HCT116 (cell line): ENCODE data around the gene MBD5. TPM values are rescaled to one million over a fixed set of nuclear protein-coding genes. Genes with fewer than 3 reads are reported as not detected.

Experiments
- ATAC-seq: fragments of 200-7000 bp; cut with Tn5 transposase; 2 replicates; pipeline ENCODE4 v1.9.1; 2020; ENCODE audit warnings: mild to moderate bottlenecking, moderate library complexity
- BruUV-seq: library from RNA; stranded (reverse); fragments of 400-500 nt; replicated peaks from 2 replicates; lab custom pipeline; 2021; lab: Mats Ljungman, UMichigan
- CTCF ChIA-PET: fragments of 300-600 bp; sonication (Branson Sonifier 250); formaldehyde crosslinking; loops from one replicate; lab custom pipeline; 2021; ENCODE audit warnings: antibody characterized with exemption; lab: Charles Lee
- POLR2A ChIA-PET: fragments of 300-600, 350-600 bp; sonication (Branson Sonifier 250); formaldehyde crosslinking; loops from one replicate; lab custom pipeline; 2021; ENCODE audit warnings: antibody characterized with exemption; lab: Charles Lee
- RAD21 ChIA-PET, 2 experiments: fragments of 300-600 bp; sonication (Branson Sonifier 250); formaldehyde crosslinking; loops; one replicate each; lab custom pipeline; 2023; ENCODE audit warnings: low total read pairs in 2 of 2; ENCODE audit not compliant: uncharacterized antibody in 2 of 2, unreplicated experiment in 2 of 2, low non-redundant PET in 1 of 2; lab: Charles Lee
- DNase-seq: peaks from one replicate; pipeline ENCODE4 v3.0.0-alpha.2; 2010; ENCODE audit warnings: low read depth, low spot score
- H2AFZ ChIP-seq: fragments of 200-600 bp; shearing (Covaris generic), sonication (generic); 2 replicates; pipeline ENCODE4 v1.6.1; 2017; ENCODE audit warnings: low read depth, mixed run types, mixed read lengths, antibody characterized with exemption, low read length; ENCODE audit not compliant: poor library complexity, severe bottlenecking
- H3K27ac ChIP-seq: 2 replicates; pipeline ENCODE4 v1.5.1; 2012; ENCODE audit warnings: low read depth, low read length
- H3K27me3 ChIP-seq: fragments of 200-600 bp; sonication (generic); 2 replicates; pipeline ENCODE4 v1.6.1; 2016; ENCODE audit warnings: mixed run types, low read length, mixed read lengths; ENCODE audit not compliant: insufficient read depth
- H3K36me3 ChIP-seq, 2 experiments: fragments of 200-500 bp in 1 of 2; fragments of 200-600 bp in 1 of 2; sonication (Bioruptor generic) in 1 of 2; sonication (generic) in 1 of 2; 2 replicates each; pipeline versions ENCODE4 v1.5.1 to v1.6.1; 2014 to 2016; ENCODE audit warnings: low read length in 2 of 2, inconsistent platforms in 1 of 2, mixed read lengths in 1 of 2, mixed run types in 1 of 2; ENCODE audit not compliant: insufficient read depth in 2 of 2, control insufficient read depth in 1 of 2
- H3K4me1 ChIP-seq, 2 experiments: fragments of 200-600 bp in 1 of 2; sonication (generic) in 1 of 2; 2 replicates each; pipeline versions ENCODE4 v1.5.1 to v1.6.1; 2012 to 2017; ENCODE audit warnings: low read length in 2 of 2, inconsistent platforms in 1 of 2, mild to moderate bottlenecking in 1 of 2, mixed read lengths in 1 of 2, mixed run types in 1 of 2, moderate library complexity in 1 of 2; ENCODE audit not compliant: insufficient read depth in 2 of 2, control insufficient read depth in 1 of 2
- H3K4me2 ChIP-seq: fragments of 200-600 bp; sonication (generic); 2 replicates; pipeline ENCODE4 v1.6.1; 2017; ENCODE audit warnings: mixed run types, low read length, mixed read lengths
- H3K4me3 ChIP-seq, 2 experiments: fragments of 200-600 bp in 1 of 2; sonication (generic) in 1 of 2; replicated peaks in 1 of 2; 2 replicates each; pipeline ENCODE4 v1.5.1; 2011 to 2016; ENCODE audit warnings: low read length in 2 of 2, control low read depth in 1 of 2, low read depth in 1 of 2, mild to moderate bottlenecking in 1 of 2, mixed read lengths in 1 of 2, mixed run types in 1 of 2
- H3K79me2 ChIP-seq: fragments of 200-600 bp; sonication (generic); 2 replicates; pipeline ENCODE4 v1.6.1; 2017; ENCODE audit warnings: mild to moderate bottlenecking, mixed run types, low read length, moderate library complexity, mixed read lengths; ENCODE audit not compliant: insufficient read depth
- H3K9ac ChIP-seq: fragments of 200-600 bp; sonication (generic); 2 replicates; pipeline ENCODE4 v1.6.1; 2016; ENCODE audit warnings: low read length, mixed read lengths
- H3K9me2 ChIP-seq: fragments of 200-600 bp; sonication (generic), shearing (Covaris generic); 2 replicates; pipeline ENCODE4 v1.6.1; 2017; ENCODE audit warnings: mixed run types, mild to moderate bottlenecking, moderate library complexity; ENCODE audit not compliant: insufficient read depth
- H3K9me3 ChIP-seq, 2 experiments: fragments of 200-500 bp in 1 of 2; fragments of 200-600 bp in 1 of 2; sonication (Bioruptor generic) in 1 of 2; sonication (generic) in 1 of 2; 2 replicates each; pipeline ENCODE4 v1.6.1; 2014 to 2017; ENCODE audit warnings: low read length in 2 of 2, mixed read lengths in 2 of 2, inconsistent platforms in 1 of 2, low read depth in 1 of 2, mild to moderate bottlenecking in 1 of 2, mixed run types in 1 of 2, moderate library complexity in 1 of 2; ENCODE audit not compliant: control insufficient read depth in 1 of 2, insufficient read depth in 1 of 2
- H4K20me1 ChIP-seq: fragments of 200-600 bp; sonication (generic), shearing (Covaris generic); 2 replicates; pipeline ENCODE4 v1.6.1; 2017; ENCODE audit warnings: mixed run types, mild to moderate bottlenecking, moderate library complexity; ENCODE audit not compliant: insufficient read depth
- CBX3 ChIP-seq: IDR thresholded peaks from 2 replicates; pipeline ENCODE4 v1.6.1; 2012; ENCODE audit warnings: low read depth
- CEBPB ChIP-seq: IDR thresholded peaks from 2 replicates; pipeline ENCODE4 v1.6.1; 2012; ENCODE audit warnings: low read depth
- EGR1 ChIP-seq: IDR thresholded peaks from 2 replicates; pipeline ENCODE4 v1.6.1; 2012; ENCODE audit warnings: low read depth
- ELF1 ChIP-seq: IDR thresholded peaks from 2 replicates; pipeline ENCODE4 v1.6.1; 2012; ENCODE audit warnings: low read depth, borderline replicate concordance
- EZH2 ChIP-seq: fragments of 200-600 bp; sonication (generic); IDR thresholded peaks from 2 replicates; pipeline ENCODE4 v1.6.1; 2017; ENCODE audit warnings: antibody characterized with exemption, mixed run types
- EZH2phosphoT487 ChIP-seq: fragments of 200-600 bp; IDR thresholded peaks from 2 replicates; pipeline ENCODE4 v1.6.1; 2018; ENCODE audit warnings: antibody characterized with exemption, borderline replicate concordance
- FOSL1 ChIP-seq: IDR thresholded peaks from 2 replicates; pipeline ENCODE4 v1.6.1; 2012; ENCODE audit warnings: low read depth
- POLR2A ChIP-seq: IDR thresholded peaks from 2 replicates; pipeline ENCODE4 v1.7.0; 2011; ENCODE audit warnings: borderline replicate concordance; ENCODE audit not compliant: insufficient read depth, insufficient read length; ENCODE audit errors: extremely low read depth
- POLR2AphosphoS5 ChIP-seq: IDR thresholded peaks from 2 replicates; pipeline ENCODE4 v1.6.1; 2011; ENCODE audit warnings: mild to moderate bottlenecking, low read depth, low read length, moderate library complexity
- RAD21 ChIP-seq: IDR thresholded peaks from 2 replicates; pipeline ENCODE4 v1.6.1; 2012; ENCODE audit warnings: low read depth, mild to moderate bottlenecking
- REST ChIP-seq: IDR thresholded peaks from 2 replicates; pipeline ENCODE4 v1.6.1; 2012; ENCODE audit warnings: low read depth
- SIN3A ChIP-seq: IDR thresholded peaks from 2 replicates; pipeline ENCODE4 v1.6.1; 2012; ENCODE audit warnings: low read depth
- SP1 ChIP-seq: IDR thresholded peaks from 2 replicates; pipeline ENCODE4 v1.6.1; 2012; ENCODE audit warnings: low read depth
- SRF ChIP-seq: IDR thresholded peaks from 2 replicates; pipeline ENCODE4 v1.6.1; 2012; ENCODE audit warnings: low read depth
- TCF7L2 ChIP-seq: IDR thresholded peaks from 2 replicates; pipeline ENCODE4 v1.7.0; 2011; ENCODE audit warnings: borderline replicate concordance, inconsistent platforms; ENCODE audit not compliant: insufficient read depth, insufficient read length; ENCODE audit errors: extremely low read depth
- YY1 ChIP-seq: IDR thresholded peaks from 2 replicates; pipeline ENCODE4 v1.6.1; 2011; ENCODE audit warnings: low read length, low read depth, moderate library complexity, mild to moderate bottlenecking; ENCODE audit not compliant: insufficient replicate concordance; ENCODE audit errors: extremely low read depth
- ZFX ChIP-seq: fragments of 450-650 bp; IDR thresholded peaks from 2 replicates; pipeline ENCODE4 v1.6.1; 2017
- intact Hi-C: fragments of 100-400 bp; cut with micrococcal nuclease; formaldehyde crosslinking; loops from 2 replicates; pipeline ENCODE4 v1.10.0; 2022
- total RNA-seq: library from RNA; stranded (reverse); gene quantifications from one replicate; pipeline ENCODE4 v1.2.1, GENCODE V29; 2021; ENCODE audit not compliant: unreplicated experiment
- TF ChIP-seq, protein P1 (sequence below): IDR thresholded peaks from 2 replicates; pipeline ENCODE4 v1.6.1; 2012
- TF ChIP-seq, protein P2 (sequence below), 3 experiments: fragments of 200-600 bp in 1 of 3; sonication (generic) in 1 of 3; IDR thresholded peaks in 2 of 3; conservative IDR thresholded peaks in 1 of 3; 2 replicates each; pipeline ENCODE4 v1.5.1; 2012 to 2017; ENCODE audit warnings: low read depth in 2 of 3, low read length in 2 of 3, antibody characterized with exemption in 1 of 3, borderline replicate concordance in 1 of 3, control low read depth in 1 of 3, mild to moderate bottlenecking in 1 of 3, mixed read lengths in 1 of 3, mixed run types in 1 of 3, moderate library complexity in 1 of 3; ENCODE audit not compliant: insufficient read depth in 1 of 3

Gene MBD5
- total RNA-seq, 1 experiment from 2014 or later, result 20.5 TPM

DNA sequence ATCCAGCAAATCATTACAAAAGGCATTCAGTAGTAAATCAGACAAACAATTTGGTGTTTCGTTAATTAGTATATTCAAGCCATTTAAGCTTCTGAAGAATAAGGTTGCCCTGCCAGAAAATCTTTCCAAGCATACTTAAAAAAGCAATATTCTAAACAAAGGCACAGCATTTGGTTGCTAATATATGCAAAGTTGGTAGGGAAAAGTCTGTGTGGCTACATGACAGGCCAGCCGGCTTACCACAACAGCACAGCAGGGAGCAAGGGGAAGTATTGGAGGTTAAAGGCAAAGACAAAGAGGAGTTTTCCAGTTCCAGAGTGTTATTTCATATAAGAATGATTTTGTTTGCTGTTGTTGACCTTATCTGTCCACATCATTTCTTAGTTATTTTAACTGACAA, 282.3 kb downstream of the MBD5 start:
- H3K9me2 ChIP-seq, result no peaks in the 10 kb centered on the region
- no peaks in the 10 kb centered on the region for H3K27me3 ChIP-seq
- H2AFZ ChIP-seq, result no peak overlapping the region
- H3K36me3 ChIP-seq, result no peaks in the 10 kb centered on the region
- ATAC-seq, result no peak
- DNase-seq, result no peak
- H3K27ac ChIP-seq, result no peak overlapping the region
- H3K4me3 ChIP-seq, result no peak overlapping the region
- TF ChIP-seq ELF1 (no peak), YY1 (no peak), EZH2 (no peak), POLR2AphosphoS5 (no peak), SP1 (no peak), POLR2A (no peak), ZFX (no peak), SIN3A (no peak), CBX3 (no peak), CEBPB (no peak), SRF (no peak), FOSL1 (no peak), EZH2phosphoT487 (no peak)
- TF ChIP-seq, protein P1, sequence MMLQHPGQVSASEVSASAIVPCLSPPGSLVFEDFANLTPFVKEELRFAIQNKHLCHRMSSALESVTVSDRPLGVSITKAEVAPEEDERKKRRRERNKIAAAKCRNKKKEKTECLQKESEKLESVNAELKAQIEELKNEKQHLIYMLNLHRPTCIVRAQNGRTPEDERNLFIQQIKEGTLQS, result no peak
- intact Hi-C loops, result no loop called here
- H3K79me2 ChIP-seq, result no peaks in the 10 kb centered on the region
- H3K9ac ChIP-seq, result no peak overlapping the region
- BruUV-seq, result no TSS peak
- ChIA-PET CTCF (no interaction called here), RAD21 (no interaction called here), POLR2A (no interaction called here)
- no peaks in the 10 kb centered on the region for H4K20me1 ChIP-seq
- H3K4me1 ChIP-seq, result no peaks in the 10 kb centered on the region
- H3K4me2 ChIP-seq, result no peak overlapping the region
- H3K9me3 ChIP-seq, result no peaks in the 10 kb centered on the region

DNA sequence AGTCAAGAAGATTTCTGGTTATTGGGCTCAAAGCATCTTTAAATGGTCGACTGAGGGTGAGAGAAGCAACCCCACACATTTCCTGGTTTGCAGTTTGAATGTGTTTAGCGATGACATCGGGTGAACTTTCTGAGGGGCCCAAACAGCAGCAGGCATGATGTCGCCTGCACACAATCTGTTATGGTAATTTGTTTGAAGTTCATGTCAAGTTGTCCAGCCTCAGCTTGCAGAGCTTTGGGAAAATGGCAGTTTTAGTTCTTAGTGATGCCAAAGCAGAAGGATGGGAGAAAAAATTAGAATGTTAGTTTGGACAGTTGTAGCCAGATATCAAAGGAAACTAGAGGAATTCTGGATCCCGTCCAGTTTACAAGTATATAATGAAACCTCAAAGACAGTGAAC, 284.6 kb downstream of the MBD5 start:
- no peak for ATAC-seq
- no peaks in the 10 kb centered on the region for H3K4me1 ChIP-seq
- H3K9ac ChIP-seq, result no peak overlapping the region
- H3K9me3 ChIP-seq, result no peaks in the 10 kb centered on the region
- CTCF ChIA-PET, result no interaction called here
- H3K27me3 ChIP-seq, result no peaks in the 10 kb centered on the region
- no peaks in the 10 kb centered on the region for H4K20me1 ChIP-seq
- BruUV-seq, result no TSS peak
- no peak overlapping the region for H2AFZ ChIP-seq
- no peak overlapping the region for H3K27ac ChIP-seq
- POLR2A ChIA-PET, result no interaction called here
- no peak overlapping the region for H3K4me2 ChIP-seq
- H3K4me3 ChIP-seq, result no peak overlapping the region
- H3K79me2 ChIP-seq, result no peaks in the 10 kb centered on the region
- RAD21 ChIA-PET, result no interaction called here
- H3K36me3 ChIP-seq, result no peaks in the 10 kb centered on the region
- no peaks in the 10 kb centered on the region for H3K9me2 ChIP-seq
- intact Hi-C loops, result no loop called here
- no peak for DNase-seq
- TF ChIP-seq CEBPB (no peak), EGR1 (no peak), TCF7L2 (no peak), REST (no peak), RAD21 (no peak), CBX3 (no peak)
- TF ChIP-seq, protein P2, sequence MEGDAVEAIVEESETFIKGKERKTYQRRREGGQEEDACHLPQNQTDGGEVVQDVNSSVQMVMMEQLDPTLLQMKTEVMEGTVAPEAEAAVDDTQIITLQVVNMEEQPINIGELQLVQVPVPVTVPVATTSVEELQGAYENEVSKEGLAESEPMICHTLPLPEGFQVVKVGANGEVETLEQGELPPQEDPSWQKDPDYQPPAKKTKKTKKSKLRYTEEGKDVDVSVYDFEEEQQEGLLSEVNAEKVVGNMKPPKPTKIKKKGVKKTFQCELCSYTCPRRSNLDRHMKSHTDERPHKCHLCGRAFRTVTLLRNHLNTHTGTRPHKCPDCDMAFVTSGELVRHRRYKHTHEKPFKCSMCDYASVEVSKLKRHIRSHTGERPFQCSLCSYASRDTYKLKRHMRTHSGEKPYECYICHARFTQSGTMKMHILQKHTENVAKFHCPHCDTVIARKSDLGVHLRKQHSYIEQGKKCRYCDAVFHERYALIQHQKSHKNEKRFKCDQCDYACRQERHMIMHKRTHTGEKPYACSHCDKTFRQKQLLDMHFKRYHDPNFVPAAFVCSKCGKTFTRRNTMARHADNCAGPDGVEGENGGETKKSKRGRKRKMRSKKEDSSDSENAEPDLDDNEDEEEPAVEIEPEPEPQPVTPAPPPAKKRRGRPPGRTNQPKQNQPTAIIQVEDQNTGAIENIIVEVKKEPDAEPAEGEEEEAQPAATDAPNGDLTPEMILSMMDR (IDR thresholded peaks at IDR 0.05 in 2 of 3, conservative IDR thresholded peaks at IDR 0.05 in 1 of 3; ENCODE audit: borderline replicate concordance in 1 of 3, insufficient read depth in 1 of 3, low read depth in 2 of 3, low read length in 2 of 3), result no peak
